Cardiac fibroblast (primary cell): Measurements from ENCODE around the gene ATP11B.

Source experiments
- DNase-seq, 2 donors: peaks; one replicate each; pipeline versions ENCODE4 v3.0.0 to v3.0.0-alpha.2; 2010; ENCODE audit warnings: low read depth in 2 of 2
- H3K4me3 ChIP-seq, 2 donors: replicated peaks in 1 of 2; 1 replicate in 1 of 2; 2 replicates in 1 of 2; pipeline ENCODE4 v1.5.1; 2011; ENCODE audit warnings: low read depth in 2 of 2, low read length in 2 of 2, mild to moderate bottlenecking in 2 of 2, moderate library complexity in 1 of 2
- TF ChIP-seq, protein P1 (sequence below): IDR thresholded peaks from one replicate; pipeline ENCODE4 v1.5.1; 2011; ENCODE audit warnings: low read depth, mild to moderate bottlenecking, low read length, inconsistent platforms

The ATP11B gene

DNA sequence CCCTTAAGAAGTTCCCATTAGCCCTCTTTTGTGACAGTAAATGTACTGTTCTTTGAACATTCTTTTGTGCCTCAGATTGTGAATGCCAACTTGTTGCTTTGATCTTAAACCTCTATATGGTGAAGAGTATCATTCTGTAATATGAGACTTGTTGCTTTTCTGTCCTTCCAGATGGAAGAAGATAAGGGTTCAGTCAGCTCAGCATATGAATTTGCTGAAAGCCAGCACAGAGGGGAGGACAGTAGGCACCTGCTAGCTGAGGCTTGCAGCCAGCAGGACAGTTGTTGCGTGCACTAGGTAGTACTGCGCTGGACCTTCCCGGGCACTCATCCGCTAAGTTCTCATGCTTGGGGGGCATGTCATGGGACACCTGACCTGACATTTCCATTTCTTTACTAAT, 112.3 kb downstream of the ATP11B start:
- H3K4me3 ChIP-seq, result no peak overlapping the region
- no peak for DNase-seq

DNA sequence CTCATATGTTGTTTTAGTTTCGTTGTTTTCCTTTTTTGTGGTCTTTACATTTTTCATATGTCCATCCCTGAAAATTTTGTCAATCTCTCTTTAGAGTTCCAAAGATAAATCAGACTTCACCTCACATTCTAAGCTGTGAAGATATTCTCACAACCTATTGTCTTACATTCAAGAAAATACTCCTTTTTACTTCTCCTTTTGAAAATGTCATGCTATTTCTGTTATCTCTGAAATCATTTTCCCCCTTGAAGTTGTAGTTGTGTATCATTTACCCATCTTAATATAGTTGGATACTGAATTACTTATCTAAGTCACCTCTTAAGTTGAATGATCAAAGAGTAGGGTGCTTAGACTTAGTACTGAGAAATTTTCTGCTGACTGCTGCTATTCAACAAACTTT, 112.7 kb downstream of the ATP11B start:
- TF ChIP-seq, protein P1, sequence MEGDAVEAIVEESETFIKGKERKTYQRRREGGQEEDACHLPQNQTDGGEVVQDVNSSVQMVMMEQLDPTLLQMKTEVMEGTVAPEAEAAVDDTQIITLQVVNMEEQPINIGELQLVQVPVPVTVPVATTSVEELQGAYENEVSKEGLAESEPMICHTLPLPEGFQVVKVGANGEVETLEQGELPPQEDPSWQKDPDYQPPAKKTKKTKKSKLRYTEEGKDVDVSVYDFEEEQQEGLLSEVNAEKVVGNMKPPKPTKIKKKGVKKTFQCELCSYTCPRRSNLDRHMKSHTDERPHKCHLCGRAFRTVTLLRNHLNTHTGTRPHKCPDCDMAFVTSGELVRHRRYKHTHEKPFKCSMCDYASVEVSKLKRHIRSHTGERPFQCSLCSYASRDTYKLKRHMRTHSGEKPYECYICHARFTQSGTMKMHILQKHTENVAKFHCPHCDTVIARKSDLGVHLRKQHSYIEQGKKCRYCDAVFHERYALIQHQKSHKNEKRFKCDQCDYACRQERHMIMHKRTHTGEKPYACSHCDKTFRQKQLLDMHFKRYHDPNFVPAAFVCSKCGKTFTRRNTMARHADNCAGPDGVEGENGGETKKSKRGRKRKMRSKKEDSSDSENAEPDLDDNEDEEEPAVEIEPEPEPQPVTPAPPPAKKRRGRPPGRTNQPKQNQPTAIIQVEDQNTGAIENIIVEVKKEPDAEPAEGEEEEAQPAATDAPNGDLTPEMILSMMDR, result no peak
- no peak overlapping the region for H3K4me3 ChIP-seq
- no peak for DNase-seq

More for the DNA sequence above, 112.3 kb downstream of the ATP11B start:
- TF ChIP-seq, protein P1, result no peak

GRCh38 chr3:182908471-182908870, 115.2 kb downstream of the ATP11B start:
- H3K4me3 ChIP-seq, result no peak overlapping the region
- TF ChIP-seq, protein P1, result no peak
- peak in 1 of 2 donors; percentile 17 for DNase-seq

DNA sequence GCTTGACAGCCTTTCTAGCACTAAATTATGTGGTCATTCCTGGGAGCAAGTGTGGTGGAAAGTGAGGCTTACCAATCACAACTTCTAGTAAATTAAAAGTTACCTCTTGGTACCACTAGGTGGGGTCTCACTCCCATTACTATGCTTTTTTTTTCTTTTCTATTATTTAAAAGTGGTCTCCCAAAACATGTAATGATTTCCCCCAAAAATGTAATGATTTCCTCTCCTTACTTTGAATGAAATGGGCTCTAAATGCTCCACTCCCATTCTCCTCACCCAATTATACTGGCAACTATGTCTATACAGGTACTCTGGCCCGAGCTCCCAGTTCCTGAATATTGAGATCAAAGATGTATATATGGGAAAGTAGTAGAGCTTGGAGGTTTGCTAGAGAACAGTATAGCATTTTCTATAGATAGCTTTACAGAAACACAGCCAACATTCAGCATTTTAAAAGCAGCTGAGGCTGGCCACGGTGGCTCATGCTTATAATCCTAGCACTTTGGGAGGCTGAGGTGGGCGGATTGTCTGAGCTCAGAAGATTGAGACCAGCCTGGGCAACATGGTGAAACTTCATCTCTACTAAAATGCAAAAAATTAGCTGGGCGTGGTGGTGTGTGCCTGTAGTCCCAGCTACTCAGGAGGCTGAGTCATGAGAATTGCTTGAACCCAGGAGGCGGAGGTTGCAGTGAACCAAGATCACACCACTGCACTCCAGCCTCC, 116.2 kb downstream of the ATP11B start:
- H3K4me3 ChIP-seq, result no peak overlapping the region
- DNase-seq, result peak; percentile 51 to 52
- TF ChIP-seq, protein P1, result peak; percentile 56

DNA sequence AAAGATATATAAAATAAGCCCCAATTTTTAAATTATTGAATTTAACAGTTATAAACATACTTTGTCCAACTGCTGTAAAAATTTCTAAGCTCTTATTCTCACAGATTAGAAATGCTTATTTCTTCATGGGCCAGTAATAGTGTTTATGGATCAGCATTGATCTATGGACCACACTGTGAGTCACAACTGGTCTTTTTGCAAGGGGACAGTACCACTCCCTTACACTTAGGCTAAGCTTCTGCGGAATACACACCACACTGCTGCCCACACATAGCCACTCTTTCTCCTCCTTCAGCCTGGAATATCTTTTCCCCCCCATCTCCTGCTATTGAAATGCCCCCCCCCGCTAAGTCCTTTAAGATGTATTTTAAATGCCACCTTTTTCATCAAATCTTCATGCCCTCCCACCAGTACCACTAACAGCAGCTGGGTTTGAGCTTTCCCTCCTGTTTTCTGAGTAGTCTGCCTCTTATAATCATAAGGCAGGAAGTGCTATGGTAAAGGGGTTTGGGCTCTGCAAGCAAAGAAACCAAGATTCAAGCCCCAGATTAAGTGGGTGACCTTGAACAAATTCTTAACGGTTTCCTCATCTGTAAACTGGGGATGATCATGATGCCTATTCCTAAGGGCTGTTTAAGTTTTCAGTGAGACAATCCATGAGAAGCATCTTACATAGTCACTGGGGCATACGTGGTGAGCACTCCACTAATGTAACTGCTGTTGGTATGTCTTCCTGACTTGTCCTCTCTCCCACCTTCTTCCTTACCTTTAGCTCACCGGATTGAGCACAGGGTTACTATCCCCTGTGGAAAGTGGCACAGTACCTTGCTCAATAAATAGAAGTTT, 117.9 kb downstream of the ATP11B start:
- TF ChIP-seq, protein P1, result no peak
- no peak overlapping the region for H3K4me3 ChIP-seq
- DNase-seq, result no peak

GRCh38 chr3:182911782-182912111, 118.4 kb downstream of the ATP11B start:
- DNase-seq, result no peak
- TF ChIP-seq, protein P1, result no peak

More at GRCh38 chr3:182911782-182912111, 118.4 kb downstream of the ATP11B start:
- H3K4me3 ChIP-seq, result no peak overlapping the region
